Inflammatory macrophage treated with lipopolysaccharide for 1 hour (primary cell): ENCODE measurements around the gene MYRIP.
"Not testable (repeated sequence)": the region's sequence is repeated elsewhere in the genome, so short reads cannot be mapped to it uniquely, and the experiment has no call there.

Experiments
- DNase-seq, 2 donors: peaks; one replicate each; pipeline ENCODE4 v3.0.0-alpha.2; 2020 to 2022

Gene MYRIP

DNA sequence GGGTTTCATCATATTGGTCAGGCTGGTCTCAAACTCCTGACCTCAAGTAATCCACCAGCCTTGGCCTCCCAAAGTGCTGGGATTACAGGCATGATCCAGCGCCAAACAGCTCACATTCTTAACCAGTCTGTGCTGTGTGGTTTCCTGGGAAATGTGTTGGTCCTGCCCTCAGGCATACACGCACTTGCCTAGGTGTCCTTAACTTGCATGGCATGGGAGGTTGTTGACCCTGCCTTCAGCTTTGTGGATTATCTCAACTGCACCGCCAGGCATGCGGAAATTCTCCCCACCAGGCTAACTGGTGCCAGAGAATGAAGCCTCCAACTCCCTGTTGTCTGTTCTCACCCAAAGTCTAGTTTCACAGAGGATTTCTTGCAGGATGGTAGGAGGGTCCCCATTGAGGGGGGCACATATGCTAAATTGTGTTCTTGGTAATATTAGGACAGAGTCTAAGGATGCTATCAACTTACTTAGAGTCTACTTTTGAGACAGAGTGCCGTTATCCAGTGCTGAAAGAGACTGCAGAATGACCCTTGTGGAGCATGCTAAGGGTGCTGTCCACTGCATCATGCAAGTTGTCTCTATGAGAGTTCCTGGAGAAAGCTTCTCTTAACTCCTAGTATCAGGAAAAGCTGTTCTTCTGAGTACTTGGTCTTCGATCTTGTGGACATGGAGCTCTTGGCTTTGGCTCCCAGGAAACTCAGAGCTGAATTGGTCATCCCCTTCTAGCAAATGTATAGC, 438.5 kb downstream of the MYRIP start:
- no peak for DNase-seq

- DNase-seq, result no peak
These were observed 439.2 kb downstream of the MYRIP start for GRCh38 chr3:40248591-40248990.

DNA sequence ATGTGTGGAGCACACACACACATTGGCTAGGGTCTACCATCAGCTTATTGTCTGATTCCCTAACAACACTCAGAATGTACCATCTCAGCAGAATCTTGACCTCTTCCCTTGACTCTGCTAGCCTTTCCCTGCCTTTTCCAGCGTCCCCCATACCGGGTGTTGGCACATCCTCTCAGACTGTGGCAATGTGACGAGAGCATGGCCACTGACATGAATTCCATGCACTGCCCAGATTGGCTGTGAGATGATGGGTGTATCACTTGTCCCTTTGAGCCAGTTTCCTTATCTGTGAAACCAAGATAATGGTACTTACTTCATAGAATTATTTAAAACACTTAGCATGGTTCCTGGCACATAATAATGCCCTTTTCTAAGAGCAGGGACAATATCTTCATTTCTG, 439.8 kb downstream of the MYRIP start:
- no peak for DNase-seq

- DNase-seq, result no peak
These were observed 445.1 kb downstream of the MYRIP start for GRCh38 chr3:40254491-40254890.

- DNase-seq, result no peak
These were observed 445.5 kb downstream of the MYRIP start for GRCh38 chr3:40254891-40255290.

- no peak for DNase-seq
These were observed 446.1 kb downstream of the MYRIP start for GRCh38 chr3:40255532-40255931.

GRCh38 chr3:40258064-40258463, 448.7 kb downstream of the MYRIP start:
- no peak for DNase-seq

GRCh38 chr3:40258555-40258954, 449.1 kb downstream of the MYRIP start:
- peak; percentile 39 to 40 for DNase-seq

DNA sequence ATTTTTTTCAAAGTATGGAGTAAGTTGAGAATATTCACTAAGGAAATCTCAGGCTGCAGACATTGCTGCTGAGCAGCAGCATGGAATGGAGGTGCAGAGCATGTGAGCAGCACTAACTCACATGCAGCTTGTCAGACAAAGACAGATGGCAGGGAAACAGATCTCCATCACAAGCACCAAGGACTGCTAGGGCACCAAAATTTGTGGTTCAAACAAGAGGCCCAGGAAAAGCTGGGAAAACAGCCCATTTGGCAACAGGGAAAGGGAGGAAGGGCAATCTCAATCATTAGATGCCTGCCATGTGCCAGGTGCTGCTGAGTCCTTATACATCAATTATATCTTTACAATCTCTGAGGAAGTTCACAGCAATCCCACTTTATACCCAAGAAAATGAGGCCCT, 452.9 kb downstream of the MYRIP start:
- no peak for DNase-seq

DNA sequence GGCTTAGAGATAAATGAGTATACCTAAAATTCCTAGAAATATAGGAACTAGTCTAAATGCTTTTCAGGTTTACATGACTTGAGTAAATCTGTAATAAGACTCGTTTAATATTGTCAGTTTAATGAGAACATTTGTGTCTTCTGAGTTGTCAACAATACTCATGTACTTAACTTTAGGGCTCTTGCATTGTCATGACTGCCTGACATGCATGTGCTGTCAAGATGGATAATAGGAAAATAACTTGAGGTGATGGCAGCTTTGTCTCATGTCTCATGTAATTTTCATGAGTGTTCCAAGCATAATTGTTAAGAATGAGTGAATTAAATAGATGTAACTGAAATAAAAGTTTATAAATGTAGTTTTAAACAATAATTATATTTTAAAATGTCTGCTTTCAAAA, 455.0 kb downstream of the MYRIP start:
- no peak for DNase-seq

DNA sequence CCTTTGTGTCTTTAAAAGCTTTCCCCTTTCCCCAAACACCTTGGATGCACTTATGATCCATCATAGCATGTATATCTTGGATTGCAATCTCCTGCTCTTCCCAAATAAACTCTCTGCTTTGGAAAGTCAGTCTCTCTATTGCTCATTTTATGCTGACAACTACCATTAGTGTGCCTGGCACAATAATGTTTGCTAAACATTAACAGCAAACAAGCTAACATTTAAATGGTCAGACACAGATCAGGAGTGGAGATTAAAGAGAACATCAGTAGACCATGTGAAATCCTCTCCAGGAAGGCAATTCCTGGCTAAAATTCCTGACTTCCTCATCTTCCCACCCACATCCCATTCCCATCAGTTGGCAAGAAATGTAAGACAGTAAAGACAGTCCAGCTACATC, 455.8 kb downstream of the MYRIP start:
- DNase-seq, result no peak

DNA sequence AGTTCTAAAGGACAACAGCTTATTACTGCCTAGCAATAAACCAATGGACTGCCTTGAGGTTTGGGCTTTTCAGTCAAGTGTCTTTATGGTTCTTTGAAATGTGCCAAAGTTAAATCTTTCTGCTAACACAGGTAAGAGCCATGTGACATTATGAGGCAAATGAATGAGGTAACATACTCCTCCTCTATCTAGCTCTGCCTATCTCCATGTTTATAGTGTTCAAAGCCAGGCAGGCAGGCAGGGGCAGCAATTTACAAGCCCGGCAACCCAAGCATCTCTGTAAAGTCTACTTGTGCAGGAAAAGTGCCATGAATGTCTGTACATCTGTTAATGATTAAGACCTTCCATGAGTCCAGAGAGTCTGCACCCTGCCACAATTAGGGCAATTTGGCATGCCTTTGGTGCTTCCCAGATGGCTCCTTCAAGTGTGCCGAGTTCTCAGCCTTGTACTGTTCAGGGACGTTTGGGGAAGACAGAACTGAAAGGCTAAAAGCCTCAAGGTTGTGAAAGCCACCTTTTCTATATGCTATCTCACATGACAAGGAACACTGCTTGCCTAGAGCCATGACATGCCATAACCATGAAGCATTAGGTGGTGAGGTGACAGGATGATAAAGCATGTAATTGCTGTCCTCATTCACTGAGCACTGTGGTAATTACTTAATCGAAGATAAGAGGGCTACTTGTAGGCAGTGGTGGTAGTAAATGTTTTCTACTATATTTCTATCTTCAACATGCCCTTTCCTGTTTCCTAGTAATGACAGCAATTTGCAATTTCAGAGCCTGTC, 458.7 kb downstream of the MYRIP start:
- DNase-seq, result no peak

- no peak for DNase-seq
These were observed 459.6 kb downstream of the MYRIP start for GRCh38 chr3:40268802-40269524.

GRCh38 chr3:40278791-40279190, 469.4 kb downstream of the MYRIP start:
- DNase-seq, result no peak

DNA sequence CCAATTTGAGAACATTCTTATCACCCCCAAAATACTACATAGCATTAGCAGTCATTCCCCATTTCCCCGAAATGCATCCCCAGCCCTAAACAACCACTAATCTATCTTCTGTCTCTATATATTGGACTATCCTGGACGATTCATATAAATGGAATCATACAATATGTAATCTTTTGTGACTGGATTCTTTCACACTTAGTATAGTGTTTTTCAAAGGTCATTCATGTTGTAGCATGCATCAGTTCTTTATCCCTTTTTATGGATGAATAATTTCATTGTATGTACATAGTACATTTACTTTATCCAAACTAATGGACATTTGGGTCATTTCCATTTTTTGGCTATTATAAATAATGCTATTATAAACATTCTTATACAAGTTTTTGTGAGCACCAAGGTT, 472.6 kb downstream of the MYRIP start:
- DNase-seq, result no peak

- DNase-seq, result not testable (repeated sequence)
These were observed 473.6 kb downstream of the MYRIP start for GRCh38 chr3:40283057-40283456.

GRCh38 chr3:40287248-40287647, 477.8 kb downstream of the MYRIP start:
- no peak for DNase-seq

DNA sequence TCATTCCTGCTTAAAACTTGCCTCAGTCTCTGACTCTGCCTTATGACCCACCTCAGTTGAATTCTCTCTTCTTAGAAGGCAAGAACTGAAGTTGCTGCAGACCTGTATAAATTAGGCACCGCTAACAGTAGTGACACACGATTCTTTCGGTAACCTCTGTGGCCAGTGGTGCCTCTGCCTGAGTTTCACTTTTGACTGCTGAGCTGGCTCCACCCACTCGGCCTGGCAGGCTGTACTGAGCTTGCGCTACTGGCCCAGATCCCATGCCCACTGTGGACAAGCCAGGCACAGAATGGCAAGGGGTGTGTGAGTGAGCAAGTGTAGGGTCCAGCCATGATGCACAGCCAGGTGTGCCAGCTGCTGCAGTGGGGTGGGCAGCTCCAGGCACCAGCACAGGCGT, 481.0 kb downstream of the MYRIP start:
- no peak for DNase-seq

DNA sequence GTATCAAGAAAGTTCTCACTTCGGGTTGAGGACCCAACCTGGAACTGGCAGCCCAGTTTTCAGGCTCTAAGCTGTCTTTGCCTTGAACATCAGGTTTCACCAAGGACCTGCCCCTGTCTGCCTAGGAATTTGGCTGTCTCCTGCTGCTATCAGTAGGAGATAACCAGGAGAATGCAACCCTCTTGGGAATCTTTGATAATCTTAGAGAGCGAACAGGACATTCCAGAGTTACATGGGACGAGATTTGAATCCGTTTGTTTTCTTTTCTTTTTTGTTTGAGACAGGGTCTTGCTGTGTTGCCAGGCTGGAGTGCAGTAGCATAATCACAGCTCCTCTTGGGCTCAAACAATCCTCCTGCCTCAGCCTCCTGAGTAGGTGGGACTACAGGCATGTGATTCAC, 482.1 kb downstream of the MYRIP start:
- no peak for DNase-seq

- peak; percentile 36 to 67 for DNase-seq
These were observed 483.4 kb downstream of the MYRIP start for GRCh38 chr3:40292637-40293349.

GRCh38 chr3:40294434-40294833, 485.0 kb downstream of the MYRIP start:
- no peak for DNase-seq

DNA sequence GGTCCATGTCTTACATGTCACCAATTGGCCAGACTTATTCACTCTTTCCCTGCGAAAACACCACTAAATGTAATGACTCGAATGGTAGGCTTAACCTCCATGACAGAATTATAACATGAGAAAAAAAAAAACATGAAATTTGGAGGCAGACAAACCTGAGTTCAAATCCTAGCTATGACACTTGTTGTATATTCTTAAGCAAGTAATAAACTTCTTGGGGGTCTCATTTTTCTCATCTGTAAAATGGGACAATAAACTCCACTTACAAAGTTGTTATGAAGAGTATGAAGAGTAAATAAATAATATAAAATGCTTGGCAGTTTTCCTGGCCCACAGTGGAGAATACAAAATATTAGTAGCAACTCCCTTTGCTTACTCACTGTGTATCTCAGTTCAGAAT, 488.7 kb downstream of the MYRIP start:
- no peak for DNase-seq

DNA sequence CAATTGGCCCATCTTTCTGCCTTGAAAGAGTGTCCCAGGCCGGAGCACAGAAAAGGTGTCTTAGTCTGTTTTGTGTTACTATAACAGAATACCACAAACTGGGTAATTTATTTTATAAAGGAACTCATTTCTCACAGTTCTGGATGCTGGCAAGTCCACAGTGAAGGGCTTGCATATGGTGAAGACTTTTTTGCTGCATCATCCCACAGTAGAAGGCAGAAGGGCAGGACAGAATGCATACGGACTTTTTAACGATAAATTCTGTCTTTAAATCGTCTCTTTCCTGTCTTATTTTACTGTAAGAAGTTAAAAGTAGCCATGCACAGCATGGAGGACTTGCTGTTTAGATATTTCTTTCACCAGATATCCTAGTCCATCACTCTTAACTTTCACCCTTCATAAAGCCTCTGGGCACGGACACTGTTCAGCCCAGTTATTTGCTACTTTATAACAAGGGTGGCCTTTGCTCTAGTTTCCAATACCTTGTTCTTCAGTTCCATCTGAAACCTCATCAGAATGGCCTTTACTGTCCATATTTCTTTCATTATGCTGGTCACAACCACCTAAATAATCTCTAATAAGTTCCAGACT, 489.8 kb downstream of the MYRIP start:
- DNase-seq, result no peak
